ENCODE data around the gene DLG4.

- no peak for TF ChIP-seq POLR2A (IDR thresholded peaks at IDR 0.05)
- TF ChIP-seq, protein P1, sequence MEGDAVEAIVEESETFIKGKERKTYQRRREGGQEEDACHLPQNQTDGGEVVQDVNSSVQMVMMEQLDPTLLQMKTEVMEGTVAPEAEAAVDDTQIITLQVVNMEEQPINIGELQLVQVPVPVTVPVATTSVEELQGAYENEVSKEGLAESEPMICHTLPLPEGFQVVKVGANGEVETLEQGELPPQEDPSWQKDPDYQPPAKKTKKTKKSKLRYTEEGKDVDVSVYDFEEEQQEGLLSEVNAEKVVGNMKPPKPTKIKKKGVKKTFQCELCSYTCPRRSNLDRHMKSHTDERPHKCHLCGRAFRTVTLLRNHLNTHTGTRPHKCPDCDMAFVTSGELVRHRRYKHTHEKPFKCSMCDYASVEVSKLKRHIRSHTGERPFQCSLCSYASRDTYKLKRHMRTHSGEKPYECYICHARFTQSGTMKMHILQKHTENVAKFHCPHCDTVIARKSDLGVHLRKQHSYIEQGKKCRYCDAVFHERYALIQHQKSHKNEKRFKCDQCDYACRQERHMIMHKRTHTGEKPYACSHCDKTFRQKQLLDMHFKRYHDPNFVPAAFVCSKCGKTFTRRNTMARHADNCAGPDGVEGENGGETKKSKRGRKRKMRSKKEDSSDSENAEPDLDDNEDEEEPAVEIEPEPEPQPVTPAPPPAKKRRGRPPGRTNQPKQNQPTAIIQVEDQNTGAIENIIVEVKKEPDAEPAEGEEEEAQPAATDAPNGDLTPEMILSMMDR (IDR thresholded peaks at IDR 0.05): no peak
Observed at GRCh38 chr17:7195971-7196370, 23.7 kb downstream of the DLG4 start.

Data from ovary (tissue), 3 donors.